Fibroblast of skin of abdomen (primary cell): ENCODE data around the gene ETV6.

Experiments
- DNase-seq: peaks from one replicate; pipeline ENCODE4 v3.0.0-alpha.2; 2013

ETV6 gene

GRCh38 chr12:11762723-11763326 is 113.4 kb downstream of the ETV6 start:
- DNase-seq: peak; percentile 36

GRCh38 chr12:11763760-11764520 is 114.5 kb downstream of the ETV6 start:
- peak; percentile 95 for DNase-seq

- DNase-seq: no peak
Observed at GRCh38 chr12:11764837-11765236, 115.4 kb downstream of the ETV6 start.

- peak; percentile 67 for DNase-seq
Observed at GRCh38 chr12:11765421-11765816, 115.9 kb downstream of the ETV6 start.

GRCh38 chr12:11765817-11766794 is 116.6 kb downstream of the ETV6 start:
- peak; percentile 93 for DNase-seq

- DNase-seq: no peak
Observed at GRCh38 chr12:11767029-11767724, 117.7 kb downstream of the ETV6 start.

- DNase-seq: no peak
Observed at GRCh38 chr12:11767798-11768197, 118.3 kb downstream of the ETV6 start.

- DNase-seq: no peak
Observed at GRCh38 chr12:11768233-11768965, 118.9 kb downstream of the ETV6 start.

- no peak for DNase-seq
Observed at GRCh38 chr12:11769723-11770514, 120.4 kb downstream of the ETV6 start.

GRCh38 chr12:11771356-11771755 is 121.9 kb downstream of the ETV6 start:
- DNase-seq: no peak

GRCh38 chr12:11771895-11772502 is 122.5 kb downstream of the ETV6 start:
- DNase-seq: peak; percentile 33

- no peak for DNase-seq
Observed at GRCh38 chr12:11773889-11774677, 124.6 kb downstream of the ETV6 start.

GRCh38 chr12:11774821-11775220 is 125.3 kb downstream of the ETV6 start:
- no peak for DNase-seq

GRCh38 chr12:11776316-11776715 is 126.8 kb downstream of the ETV6 start:
- no peak for DNase-seq

GRCh38 chr12:11777451-11777850 is 128.0 kb downstream of the ETV6 start:
- DNase-seq: no peak

GRCh38 chr12:11777962-11778361 is 128.5 kb downstream of the ETV6 start:
- DNase-seq: no peak

GRCh38 chr12:11778713-11779685 is 129.5 kb downstream of the ETV6 start:
- DNase-seq: peak; percentile 79

- no peak for DNase-seq
Observed at GRCh38 chr12:11780521-11781101, 131.1 kb downstream of the ETV6 start.
